HEK293T (cell line): ENCODE results near the gene SLC8A1.

Source experiments
- BHLHE40 ChIP-seq: fragments of 450-650 bp; IDR thresholded peaks from 2 replicates; pipeline ENCODE4 v1.6.1; 2016; ENCODE audit warnings: mild to moderate bottlenecking, moderate library complexity, borderline replicate concordance
- CTBP1 ChIP-seq: fragments of 450-650 bp; IDR thresholded peaks from 2 replicates; pipeline ENCODE4 v1.6.1; 2016; ENCODE audit warnings: borderline replicate concordance
- ELF4 ChIP-seq: fragments of 450-650 bp; IDR thresholded peaks from 2 replicates; pipeline ENCODE4 v1.6.1; 2017; ENCODE audit warnings: antibody characterized with exemption
- FOXK2 ChIP-seq: fragments of 450-650 bp; IDR thresholded peaks from 2 replicates; pipeline ENCODE4 v1.6.1; 2016; ENCODE audit warnings: mild to moderate bottlenecking
- FOXM1 ChIP-seq: fragments of 450-650 bp; IDR thresholded peaks from 2 replicates; pipeline ENCODE4 v1.6.1; 2017; ENCODE audit warnings: mild to moderate bottlenecking, borderline replicate concordance
- HDGF ChIP-seq: fragments of 450-650 bp; IDR thresholded peaks from 2 replicates; pipeline ENCODE4 v1.6.1; 2017; ENCODE audit warnings: antibody characterized with exemption, borderline replicate concordance
- L3MBTL2 ChIP-seq: fragments of 450-650 bp; conservative IDR thresholded peaks from 2 replicates; pipeline ENCODE4 v1.6.1; 2016; ENCODE audit warnings: mild to moderate bottlenecking
- LEF1 ChIP-seq: fragments of 450-650 bp; IDR thresholded peaks from 2 replicates; pipeline ENCODE4 v1.6.1; 2017; ENCODE audit warnings: mild to moderate bottlenecking, borderline replicate concordance
- PKNOX1 ChIP-seq: fragments of 450-650 bp; IDR thresholded peaks from 2 replicates; pipeline ENCODE4 v1.6.1; 2016
- SP1 ChIP-seq: fragments of 450-650 bp; IDR thresholded peaks from 2 replicates; pipeline ENCODE4 v1.6.1; 2017
- SUZ12 ChIP-seq: fragments of 450-650 bp; IDR thresholded peaks from 2 replicates; pipeline ENCODE4 v1.6.1; 2016; ENCODE audit warnings: mild to moderate bottlenecking
- TARDBP ChIP-seq: fragments of 450-650 bp; IDR thresholded peaks from 2 replicates; pipeline ENCODE4 v1.6.1; 2016

DNA sequence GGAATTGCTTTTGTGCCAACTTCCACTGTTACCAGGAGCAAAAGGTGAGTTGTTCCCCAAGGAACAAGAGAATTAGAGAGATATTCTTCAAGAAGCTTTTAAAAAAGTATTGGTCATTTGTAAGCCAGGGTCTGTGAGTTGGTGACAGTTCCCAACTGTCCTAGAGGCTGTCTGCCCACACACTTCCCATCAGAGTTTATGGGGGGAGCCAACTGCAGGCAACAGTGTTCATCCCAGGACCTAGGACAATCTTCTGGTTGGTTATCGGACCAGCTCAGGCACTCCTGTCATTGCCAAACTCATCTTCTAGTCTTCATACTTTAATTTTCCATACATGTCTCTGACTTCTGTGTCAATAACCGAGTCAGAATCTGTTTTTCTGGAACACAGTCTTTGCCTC is 47.5 kb upstream of the SLC8A1 start:
- TF ChIP-seq ELF4 (no peak), FOXM1 (no peak), CTBP1 (no peak), BHLHE40 (no peak), SUZ12 (no peak), TARDBP (no peak), SP1 (no peak), LEF1 (no peak), L3MBTL2 (no peak), HDGF (no peak), FOXK2 (no peak), PKNOX1 (no peak)
